Measurements from ENCODE around the gene LIMD2. TPM values are rescaled to one million over a fixed set of nuclear protein-coding genes. Genes with fewer than 3 reads are reported as not detected.

LIMD2 gene
- total and polyA plus RNA-seq, 12 donors = 1.8 to 30.6 (median 3.7) TPM

DNA sequence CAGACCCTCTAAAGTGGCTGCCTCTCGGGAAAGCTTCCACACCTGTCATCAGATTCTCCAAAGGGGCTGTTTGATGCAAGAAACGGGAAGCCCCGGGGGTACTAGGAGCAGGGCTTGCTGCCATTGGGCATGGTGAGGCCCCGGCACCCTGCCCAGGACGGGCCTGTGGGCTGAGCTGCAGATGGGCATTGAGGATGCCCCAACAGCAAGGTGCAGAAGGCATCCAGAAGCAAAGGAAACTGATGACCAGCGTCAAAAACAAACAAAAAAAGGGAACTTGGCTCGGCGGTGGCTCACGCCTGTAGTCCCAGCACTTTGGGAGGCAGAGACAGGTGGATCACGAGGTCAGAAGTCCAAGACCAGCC lies 1.5 kb upstream of the LIMD2 start:
- DNase-seq = no peak
- intact Hi-C loops (cut with DNase I) = loop anchor here in 2 of 10 donors (2.0 to 5.0 kb wide), 2 partner anchors 37 to 41 kb away; partner anchors contain the start of gene STRADA (in 1 of the 2)
- no peaks in the 10 kb centered on the region for H3K9me3 ChIP-seq
- peak overlapping the region; percentile 22 to 95 (median 79) for H3K27ac ChIP-seq
- H3K4me1 ChIP-seq = peaks cover 8 to 66% (median 31%) of the 10 kb centered on the region in 9 donors
- no peaks in the 10 kb centered on the region for H3K27me3 ChIP-seq
- H3K36me3 ChIP-seq = peaks cover 0 to 61% (median 12%) of the 10 kb centered on the region in 9 donors
- TF ChIP-seq, protein P1, sequence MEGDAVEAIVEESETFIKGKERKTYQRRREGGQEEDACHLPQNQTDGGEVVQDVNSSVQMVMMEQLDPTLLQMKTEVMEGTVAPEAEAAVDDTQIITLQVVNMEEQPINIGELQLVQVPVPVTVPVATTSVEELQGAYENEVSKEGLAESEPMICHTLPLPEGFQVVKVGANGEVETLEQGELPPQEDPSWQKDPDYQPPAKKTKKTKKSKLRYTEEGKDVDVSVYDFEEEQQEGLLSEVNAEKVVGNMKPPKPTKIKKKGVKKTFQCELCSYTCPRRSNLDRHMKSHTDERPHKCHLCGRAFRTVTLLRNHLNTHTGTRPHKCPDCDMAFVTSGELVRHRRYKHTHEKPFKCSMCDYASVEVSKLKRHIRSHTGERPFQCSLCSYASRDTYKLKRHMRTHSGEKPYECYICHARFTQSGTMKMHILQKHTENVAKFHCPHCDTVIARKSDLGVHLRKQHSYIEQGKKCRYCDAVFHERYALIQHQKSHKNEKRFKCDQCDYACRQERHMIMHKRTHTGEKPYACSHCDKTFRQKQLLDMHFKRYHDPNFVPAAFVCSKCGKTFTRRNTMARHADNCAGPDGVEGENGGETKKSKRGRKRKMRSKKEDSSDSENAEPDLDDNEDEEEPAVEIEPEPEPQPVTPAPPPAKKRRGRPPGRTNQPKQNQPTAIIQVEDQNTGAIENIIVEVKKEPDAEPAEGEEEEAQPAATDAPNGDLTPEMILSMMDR (IDR thresholded peaks at IDR 0.05) = no peak
- H3K4me3 ChIP-seq = peak overlapping the region in 9 of 10 donors; percentile 52 to 77 (median 59)
- 68 to 70% methylated on average over 10 of the region's 10 CpGs for WGBS, 2 donors
- ATAC-seq = no peak

DNA sequence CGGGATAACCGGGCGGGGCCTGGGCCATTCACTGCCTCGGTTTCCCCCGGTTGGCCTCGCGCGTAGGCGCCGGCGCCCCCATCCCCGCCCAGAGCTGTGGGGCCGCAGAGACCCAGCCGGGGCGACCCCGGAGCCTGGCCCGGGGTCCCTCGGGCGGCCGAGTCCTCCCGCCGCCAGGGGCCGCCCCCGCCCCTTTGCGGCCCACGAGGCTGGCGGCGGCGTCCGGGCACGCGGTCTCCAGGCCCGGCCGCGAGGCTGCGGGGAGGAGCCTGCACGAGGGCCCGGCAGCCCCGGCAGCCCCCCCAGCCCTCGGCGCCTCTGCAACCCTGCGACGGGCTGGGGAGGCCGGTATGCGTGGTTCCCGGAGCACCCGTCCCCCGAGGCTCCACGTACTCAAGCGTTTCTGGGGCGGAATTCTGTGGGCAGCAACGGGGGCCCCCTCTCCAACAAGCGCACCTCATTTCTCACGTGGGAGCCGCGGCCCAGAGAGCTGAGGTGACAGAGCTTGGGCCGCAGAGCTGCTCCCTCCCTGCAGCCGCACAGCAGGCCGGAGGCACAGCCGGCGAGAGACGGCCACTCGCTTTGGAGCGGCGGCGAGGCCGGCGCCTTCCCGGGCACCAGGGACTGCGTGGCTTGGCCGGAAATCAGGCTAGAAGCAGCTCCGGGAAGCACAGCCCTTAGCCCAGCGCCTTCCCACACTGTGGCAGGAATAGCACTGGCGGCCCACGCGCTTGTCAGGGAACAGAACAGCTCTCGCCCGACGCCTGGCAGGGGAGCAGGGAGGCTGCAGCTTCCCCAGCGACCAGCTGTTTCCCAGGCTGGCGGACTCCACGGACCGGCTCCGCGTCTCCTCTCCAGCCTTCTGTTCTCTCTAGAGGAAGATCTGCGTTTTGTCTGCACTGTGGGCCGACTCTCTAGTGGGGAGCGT lies 867 bp upstream of the LIMD2 start:
- ATAC-seq (peak; percentile 42 to 73 (median 59)), DNase-seq (peak; percentile 70 to 75)
- no peaks in the 10 kb centered on the region for H3K9me3 ChIP-seq
- intact Hi-C loops (cut with DNase I) = loop anchor here in 2 of 10 donors (2.0 to 5.0 kb wide), 2 partner anchors 36 to 42 kb away; partner anchors contain the start of gene STRADA (in 1 of the 2)
- H3K27ac ChIP-seq = peak overlapping the region; percentile 56 to 95 (median 79)
- TF ChIP-seq, protein P1 (IDR thresholded peaks at IDR 0.05) = peak in 4 of 9 donors; percentile 14 to 38 (median 31)
- H3K4me3 ChIP-seq = peak overlapping the region in 9 of 10 donors; percentile 52 to 77 (median 59)
- H3K36me3 ChIP-seq = peaks cover 0 to 61% (median 11%) of the 10 kb centered on the region in 9 donors
- no peaks in the 10 kb centered on the region for H3K27me3 ChIP-seq
- 5% methylated on average over 70 to 88 of the region's 88 CpGs for WGBS, 2 donors
- H3K4me1 ChIP-seq = peaks cover 8 to 66% (median 31%) of the 10 kb centered on the region in 9 donors

DNA sequence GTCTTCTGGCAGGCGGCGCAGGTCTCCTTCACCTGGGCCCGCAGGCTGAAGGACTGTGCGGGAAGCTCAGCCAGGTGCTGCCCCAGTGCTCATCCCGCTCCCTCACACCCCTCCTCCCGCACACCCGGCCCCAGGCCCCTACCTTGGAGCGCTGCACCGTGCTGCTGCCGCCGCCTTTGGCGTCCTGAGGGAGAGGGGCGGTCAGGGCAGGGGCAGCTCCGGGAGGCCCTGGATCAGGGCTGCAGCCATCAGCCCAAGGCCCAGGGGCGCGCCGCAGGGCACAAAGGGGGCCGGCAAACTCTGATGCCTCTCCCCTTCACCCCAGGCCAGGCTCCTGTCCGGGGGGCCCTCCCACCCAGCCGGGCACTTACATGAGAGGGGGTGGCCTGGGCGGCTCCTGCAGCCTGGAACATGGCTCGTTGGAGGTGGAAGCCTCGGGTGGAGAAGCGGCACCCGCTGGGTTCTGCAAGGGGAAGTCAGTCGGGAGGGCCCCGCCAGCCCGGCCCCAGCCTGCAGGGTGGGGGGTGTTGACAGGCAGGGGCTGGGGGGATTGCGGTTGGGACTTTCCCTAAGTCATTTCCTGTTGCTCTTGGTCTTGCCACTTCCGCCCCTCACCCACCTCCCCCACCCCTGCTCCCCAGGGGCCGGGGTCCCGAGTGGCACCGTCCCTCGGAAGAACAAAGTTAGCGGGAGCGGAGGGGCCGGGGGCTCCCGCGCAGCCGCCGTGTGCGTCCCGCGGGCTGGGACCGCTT lies 863 bp downstream of the LIMD2 start:
- DNase-seq (peak; percentile 55 to 59), ATAC-seq (peak; percentile 6 to 32 (median 20))
- peak overlapping the region in 9 of 10 donors; percentile 52 to 77 (median 59) for H3K4me3 ChIP-seq
- intact Hi-C loops (cut with DNase I) = loop anchor here in 2 of 10 donors (10.0 kb wide), 3 partner anchors 74 to 274 kb away; partner anchors contain the start of gene MAP3K3 (in 1 of the 2)
- peaks cover 0 to 59% (median 9%) of the 10 kb centered on the region in 9 donors for H3K36me3 ChIP-seq
- no peaks in the 10 kb centered on the region for H3K9me3 ChIP-seq
- peak overlapping the region in 9 of 10 donors; percentile 25 to 95 (median 81) for H3K27ac ChIP-seq
- H3K27me3 ChIP-seq = no peaks in the 10 kb centered on the region
- TF ChIP-seq, protein P1 (IDR thresholded peaks at IDR 0.05) = no peak
- peaks cover 8 to 77% (median 31%) of the 10 kb centered on the region in 9 donors for H3K4me1 ChIP-seq
- 12 to 22% methylated on average over 44 to 45 of the region's 45 CpGs for WGBS, 2 donors
